T-helper 2 cell (primary cell): ENCODE results near the gene NLGN1.

Experiments
- DNase-seq, 5 experiments: peaks; one replicate each; pipeline versions ENCODE4 v3.0.0 to v3.0.0-alpha.2; 2012 to 2022

Gene NLGN1

DNA sequence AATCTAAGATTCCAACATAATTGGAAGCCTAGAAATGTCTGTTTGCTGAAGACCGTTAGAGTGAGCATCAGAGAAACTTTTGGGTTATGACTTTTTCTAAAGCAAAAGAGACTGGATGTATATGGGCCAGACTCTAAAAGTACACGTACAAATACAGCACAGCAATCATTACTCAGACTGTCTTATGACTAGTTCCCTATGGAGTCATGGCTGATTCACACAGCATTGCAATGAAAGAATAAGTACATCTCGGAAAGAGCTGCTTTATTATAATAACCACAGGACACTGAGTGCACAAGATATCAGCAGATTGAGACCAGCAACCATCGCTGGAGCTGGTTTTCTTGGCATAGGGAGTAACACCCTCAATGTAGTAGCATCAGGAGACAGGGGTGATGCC is 618.6 kb downstream of the NLGN1 start:
- no peak for DNase-seq

DNA sequence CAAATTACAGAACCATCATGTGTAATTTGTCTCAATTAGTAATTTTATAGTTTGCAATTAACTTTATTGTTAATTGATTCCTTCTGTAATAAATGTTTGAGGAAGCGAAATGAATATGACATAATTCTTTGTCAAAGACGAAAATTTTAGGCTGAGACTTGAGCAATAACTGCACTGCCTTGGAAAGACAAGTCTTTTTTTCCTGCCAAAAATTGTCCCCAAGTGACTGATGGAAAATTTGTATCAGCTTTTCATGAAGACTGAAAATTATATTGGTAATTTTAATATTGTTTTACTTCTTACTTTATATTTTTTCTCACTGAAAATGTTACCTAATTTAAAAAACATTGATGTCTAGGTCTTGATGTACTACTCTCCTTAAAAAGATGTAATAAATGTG is 622.6 kb downstream of the NLGN1 start:
- no peak for DNase-seq

DNA sequence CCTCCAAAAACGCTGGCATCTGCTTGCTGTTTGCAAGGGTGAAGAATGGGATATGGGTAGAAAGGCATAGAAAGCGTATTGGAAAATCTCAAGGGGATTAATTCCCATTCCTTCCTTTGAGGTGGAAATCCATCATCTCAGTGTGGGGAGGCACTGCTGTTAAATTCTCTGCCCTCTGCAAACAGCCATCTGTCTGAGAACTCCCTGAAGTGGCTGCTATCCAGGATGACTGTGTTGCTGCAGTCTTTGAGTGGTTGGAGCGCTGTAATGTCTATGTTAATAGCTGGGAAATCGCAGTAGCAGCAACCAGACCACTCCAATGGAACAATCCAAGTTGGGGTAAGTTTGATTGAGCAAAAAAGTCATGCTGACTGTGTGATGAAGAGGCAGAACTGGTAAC is 625.9 kb downstream of the NLGN1 start:
- DNase-seq: no peak

DNA sequence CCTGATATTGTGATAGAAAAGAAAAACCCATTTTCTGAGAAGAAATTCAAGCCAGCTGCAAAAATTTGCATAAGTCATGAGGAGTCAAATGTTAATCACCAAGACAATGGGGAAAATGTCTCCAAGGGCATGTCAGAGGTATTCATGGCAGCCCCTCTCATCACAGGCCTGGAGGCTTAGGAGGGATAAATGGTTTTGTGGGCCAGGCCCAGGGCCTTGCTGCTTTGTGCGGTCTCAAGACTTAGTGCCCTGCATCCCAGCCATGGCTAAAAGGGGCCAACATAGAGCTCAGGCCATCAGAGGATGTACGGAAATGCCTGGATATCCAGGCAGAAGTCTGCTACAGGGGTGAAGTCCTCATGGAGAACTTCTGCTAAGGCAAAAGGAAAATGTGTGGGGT is 631.1 kb downstream of the NLGN1 start:
- DNase-seq: no peak

DNA sequence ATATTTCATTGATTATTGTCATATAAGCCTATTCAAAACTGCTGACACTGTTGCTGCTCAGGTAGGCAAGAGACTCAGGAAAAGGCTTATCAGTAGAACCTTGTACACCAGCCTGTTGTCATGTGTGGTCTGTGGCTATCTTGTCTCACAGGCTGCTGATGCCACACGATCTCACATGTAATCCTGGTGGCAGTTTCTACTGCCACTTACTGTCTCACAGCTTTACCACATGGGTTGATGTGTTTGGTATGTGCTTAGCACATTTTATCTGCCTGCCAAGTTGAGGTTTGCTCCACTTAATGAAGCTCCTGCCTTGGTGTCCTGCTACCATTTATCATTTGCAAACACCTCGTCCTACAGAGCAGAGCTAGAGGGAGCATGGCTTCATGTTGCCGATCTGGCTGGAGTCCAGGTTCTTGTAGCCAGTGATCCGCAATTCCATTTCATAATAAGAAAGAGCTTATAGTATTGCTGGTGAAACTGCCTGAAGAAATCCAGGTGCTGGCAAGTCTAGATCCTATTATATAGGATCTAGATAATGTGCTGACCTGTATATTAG is 637.9 kb downstream of the NLGN1 start:
- peak in 1 of 5 experiments; percentile 9 for DNase-seq

DNA sequence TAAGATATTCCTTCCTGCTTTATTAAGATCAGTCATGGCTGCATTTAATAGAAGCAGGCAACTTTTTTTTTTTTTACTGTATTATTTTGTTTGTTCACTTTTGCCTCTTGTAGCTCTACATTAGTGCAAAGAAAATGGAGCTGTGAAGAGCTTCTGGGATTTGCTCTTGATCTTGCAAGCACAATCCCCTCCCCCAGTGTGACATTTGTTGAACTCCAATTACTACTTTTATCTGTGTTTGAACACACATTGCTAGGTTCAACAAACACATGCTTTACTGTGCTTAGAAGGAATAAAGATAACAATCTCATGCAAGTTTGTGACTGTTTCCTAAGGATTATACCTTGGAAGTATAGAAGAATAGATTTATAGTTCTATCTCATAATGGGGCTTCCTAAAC is 648.8 kb downstream of the NLGN1 start:
- DNase-seq: no peak

DNA sequence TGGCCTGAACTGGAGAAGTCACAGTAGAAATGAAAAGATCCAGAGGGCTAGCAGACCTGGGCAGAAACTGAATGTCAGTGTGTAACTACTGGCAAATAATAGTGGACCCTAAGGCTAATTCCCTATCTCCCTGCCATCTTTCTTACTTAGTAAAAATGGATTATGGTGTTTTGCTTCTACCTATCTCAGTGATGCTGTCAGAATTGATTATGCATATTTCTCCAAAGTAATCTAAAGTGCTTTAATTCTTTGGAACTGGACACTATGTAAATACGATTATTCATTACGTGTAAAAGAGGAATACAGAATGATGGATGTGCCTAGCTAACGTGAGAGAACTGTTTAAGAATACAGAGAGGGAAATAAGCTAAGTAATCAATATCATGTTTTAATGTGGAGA is 651.9 kb downstream of the NLGN1 start:
- DNase-seq: no peak

DNA sequence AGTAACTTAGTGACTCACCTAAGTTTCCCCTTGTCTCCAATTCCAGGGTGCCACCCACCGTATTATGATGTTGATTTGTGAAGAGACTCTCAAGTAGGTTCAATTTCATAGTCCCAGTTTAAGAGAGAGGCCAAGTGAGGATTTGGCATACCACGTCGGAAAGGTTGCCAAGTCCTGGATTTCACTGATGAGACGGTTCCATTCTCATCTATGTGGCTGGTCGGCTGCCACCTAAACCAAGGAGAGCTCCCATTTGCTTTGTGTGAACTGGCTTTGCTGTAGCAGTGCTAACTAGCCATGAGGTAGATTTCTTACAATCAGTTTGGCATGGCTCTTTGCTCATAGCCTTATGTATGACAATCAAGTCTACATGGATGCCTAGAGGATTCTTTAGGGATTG is 653.6 kb downstream of the NLGN1 start:
- DNase-seq: no peak

DNA sequence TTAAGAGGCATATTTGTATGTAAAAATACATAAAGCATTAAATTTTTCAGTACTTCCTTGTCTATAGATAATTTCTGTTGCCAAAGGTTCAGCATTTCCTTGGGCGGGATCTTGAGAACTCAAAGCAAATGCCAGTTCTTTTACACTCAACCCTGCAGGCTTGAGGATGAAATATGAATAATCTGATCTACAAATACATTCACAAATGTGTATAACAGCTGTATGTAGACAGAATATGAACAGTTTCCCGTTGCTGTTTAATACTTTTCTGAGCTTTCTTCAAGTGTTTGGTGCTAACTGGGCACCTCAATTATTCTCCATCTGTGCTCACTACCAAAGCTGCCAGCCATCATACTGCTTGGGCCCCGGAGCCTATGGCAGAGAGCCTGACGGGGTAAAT is 661.3 kb downstream of the NLGN1 start:
- no peak for DNase-seq

DNA sequence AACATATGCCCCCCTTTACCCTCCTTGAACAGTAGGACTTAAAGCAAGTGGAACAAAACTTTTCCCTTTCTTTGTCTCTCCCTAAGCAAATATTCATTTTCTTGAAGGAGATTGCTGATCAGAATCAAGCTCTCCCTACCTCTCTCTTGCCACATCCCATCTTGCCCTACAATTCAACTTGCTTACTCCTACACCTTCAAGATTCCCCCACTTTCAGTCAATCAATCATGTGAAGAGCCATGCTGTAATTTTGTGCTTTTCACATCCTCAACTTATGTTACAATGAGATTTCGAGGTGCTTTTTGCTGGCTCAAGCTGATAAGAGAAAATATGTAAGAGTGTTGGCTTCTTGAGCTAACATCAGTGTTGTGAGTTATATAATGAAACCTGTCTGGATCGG is 662.9 kb downstream of the NLGN1 start:
- DNase-seq: no peak

DNA sequence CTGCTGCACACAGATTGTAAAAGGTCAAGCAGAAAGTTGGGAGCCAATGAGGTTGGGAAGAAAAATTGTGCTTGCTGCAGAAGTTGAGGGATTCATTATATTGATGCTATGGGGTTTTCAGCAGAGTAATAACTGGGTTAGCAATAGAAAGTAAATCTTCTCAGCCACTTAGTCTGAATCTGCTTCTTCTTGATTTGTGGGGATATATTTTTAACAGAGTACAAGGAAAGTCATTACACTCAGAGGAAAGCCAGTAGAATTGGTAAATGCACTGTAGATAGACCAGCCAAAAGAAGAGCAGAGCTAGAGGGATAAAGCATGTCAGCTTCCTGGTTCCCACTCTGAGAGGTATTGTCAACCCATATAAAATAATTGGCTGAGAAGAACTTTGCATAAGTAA is 663.6 kb downstream of the NLGN1 start:
- DNase-seq: no peak

DNA sequence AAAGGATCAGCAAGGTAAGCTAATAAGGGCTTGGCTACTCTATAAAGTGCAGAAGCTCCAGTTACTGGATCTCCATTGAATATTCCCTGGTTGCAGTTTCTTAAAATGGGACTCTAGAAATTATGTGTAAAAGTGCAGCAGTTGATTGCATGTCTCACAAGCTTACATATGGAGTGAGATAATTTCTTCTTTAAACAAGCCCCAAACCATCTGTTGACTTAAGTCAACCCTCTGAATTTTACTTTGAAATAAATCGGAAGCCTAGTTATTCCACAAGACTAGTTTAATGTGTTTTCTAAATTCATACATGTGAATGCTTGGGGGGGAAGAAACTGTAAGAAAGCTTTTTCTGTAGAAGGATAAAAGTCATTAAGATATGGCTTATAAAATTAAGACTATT is 664.2 kb downstream of the NLGN1 start:
- no peak for DNase-seq

DNA sequence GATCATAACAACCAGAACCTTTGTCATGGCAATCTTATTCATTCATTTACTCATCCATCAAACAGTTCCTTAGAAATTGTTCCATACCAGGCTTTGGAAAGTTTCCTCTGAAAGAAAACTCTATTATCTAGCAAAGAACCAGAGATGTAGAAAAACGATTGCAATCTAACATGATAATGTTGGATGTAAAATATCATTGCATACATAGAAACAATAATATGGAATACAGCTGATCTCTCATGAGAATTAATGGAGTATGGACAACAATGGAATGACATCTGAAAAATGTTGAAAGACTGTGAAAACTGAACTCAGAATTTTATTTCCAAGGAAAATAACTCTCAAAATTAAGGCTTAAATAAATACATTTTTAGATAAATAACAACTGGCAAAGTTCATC is 665.4 kb downstream of the NLGN1 start:
- DNase-seq: no peak

DNA sequence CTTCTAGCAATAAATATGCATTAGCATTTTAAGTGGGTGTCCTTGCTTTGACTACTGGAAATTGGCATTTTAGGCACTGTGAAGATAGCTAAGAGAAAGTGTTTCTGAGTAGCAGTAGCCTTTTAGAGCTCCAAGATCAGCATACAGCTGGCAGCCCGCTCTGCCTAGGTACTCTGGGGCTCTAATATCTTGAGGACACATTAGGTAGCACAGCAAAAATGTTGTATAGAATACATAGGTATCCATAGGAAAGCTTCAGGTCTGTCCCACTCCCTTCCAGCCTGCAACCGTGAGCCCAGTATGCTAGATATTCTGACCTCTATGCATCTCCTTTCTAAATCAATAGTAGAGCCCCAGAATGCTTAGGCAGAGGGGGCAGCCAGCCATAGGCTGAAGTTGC is 670.5 kb downstream of the NLGN1 start:
- no peak for DNase-seq

DNA sequence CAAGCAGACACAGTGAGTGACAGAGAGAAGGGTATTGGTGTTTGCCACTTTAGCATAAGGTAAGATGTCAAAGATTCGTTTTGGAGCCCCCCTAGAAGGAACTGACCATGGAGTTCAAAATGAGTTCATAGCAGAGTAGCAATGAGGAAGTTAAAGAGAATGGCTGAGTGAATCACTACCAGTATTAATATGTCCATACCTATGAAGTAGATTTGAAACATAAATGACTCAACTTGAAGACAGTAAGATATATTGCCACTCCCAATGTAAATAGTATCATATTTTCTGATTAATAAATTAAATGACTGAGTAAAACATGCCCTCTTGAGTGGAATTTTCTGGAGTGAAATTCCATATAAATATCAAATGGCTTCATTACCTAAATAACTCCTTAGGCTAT is 675.1 kb downstream of the NLGN1 start:
- no peak for DNase-seq

DNA sequence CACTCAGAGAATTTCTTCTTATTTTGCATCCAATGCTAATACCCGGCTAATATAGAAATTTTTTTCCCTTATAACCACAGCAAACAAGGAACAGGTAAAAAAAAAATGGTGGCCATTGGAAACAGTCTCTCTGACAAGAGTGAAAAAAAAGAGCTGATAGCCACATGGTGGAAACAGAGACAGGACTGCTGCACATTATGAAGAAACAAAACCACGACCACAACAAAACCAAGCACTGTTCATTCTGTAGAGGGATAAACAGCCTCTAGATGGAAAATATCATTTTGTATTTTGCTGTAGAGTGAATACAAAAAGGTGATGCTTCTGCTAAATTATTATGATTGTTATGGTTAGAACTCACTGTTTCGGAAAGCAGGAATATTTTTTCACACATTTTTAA is 686.2 kb downstream of the NLGN1 start:
- no peak for DNase-seq

DNA sequence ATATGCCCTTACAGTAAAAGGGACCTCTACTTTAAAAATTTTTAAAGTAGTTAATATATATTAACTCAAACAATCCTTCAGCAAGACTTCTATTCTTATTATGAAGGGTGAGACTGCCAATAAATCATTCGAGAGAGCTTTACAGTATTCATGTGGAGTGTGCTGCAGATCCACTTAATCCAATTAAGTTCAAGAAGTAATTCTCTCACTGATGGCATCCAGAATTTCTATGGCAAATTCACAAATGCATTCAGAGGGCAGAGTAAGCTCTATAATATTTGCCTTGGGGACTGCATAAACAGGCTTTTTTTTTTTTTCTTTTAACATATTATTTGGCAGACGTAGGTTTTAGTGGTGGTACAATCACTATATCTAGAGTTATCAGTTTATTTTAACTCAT is 692.0 kb downstream of the NLGN1 start:
- no peak for DNase-seq

DNA sequence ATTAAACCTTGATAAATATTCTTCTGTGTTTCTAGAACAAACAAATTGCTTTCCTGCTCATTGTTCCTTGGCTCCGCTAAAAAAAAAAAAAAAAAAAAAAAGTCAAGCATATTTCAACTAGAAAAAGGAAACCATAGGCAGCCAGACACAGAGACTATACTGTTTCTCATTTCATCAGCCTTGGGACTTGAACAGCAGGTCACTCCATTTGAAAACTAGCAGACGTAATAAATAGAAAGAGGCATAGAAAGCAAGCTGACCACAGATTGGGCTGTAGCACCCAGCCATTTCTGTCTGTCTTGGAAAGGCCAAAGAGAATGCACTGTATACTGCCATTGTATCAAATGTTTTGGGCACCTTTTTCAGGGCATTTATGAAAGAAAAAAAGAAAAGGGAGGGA is 697.1 kb downstream of the NLGN1 start:
- no peak for DNase-seq

DNA sequence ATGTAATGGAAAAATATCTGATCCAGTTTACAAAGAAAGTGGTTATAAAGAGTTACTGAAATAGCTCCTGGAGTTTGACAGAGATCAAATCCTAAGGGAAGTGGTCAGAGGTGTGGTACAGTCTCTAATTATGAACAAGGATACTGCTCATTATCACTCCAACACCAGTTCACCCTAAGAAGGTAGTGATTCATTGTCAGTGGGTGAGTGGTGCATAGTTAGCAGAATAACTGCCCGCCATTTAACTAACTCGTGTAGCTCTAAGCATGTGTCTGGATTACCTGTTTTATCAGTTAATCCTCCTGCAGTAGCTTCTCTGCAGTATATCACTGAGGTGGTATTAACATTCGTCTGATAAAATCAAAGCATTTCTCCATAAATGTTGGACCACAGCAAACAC is 700.1 kb downstream of the NLGN1 start:
- no peak for DNase-seq

DNA sequence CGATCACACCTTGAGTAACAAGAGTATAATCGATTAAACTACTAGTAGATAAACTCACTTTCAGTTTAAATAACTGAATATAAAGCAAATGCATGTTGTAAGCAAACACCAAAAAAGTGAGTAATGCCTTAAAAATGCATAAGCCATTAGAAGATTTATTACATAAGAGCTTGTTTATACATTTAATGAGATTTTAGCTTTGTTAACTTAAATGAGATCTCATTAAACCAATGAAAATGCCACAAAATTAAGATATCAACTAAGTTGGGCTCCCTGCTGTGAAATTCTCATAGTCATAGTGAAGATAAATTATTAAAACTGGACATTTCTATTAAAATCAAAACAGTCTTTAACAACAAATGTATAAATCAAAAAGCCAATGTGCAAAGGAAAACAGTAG is 701.2 kb downstream of the NLGN1 start:
- no peak for DNase-seq

DNA sequence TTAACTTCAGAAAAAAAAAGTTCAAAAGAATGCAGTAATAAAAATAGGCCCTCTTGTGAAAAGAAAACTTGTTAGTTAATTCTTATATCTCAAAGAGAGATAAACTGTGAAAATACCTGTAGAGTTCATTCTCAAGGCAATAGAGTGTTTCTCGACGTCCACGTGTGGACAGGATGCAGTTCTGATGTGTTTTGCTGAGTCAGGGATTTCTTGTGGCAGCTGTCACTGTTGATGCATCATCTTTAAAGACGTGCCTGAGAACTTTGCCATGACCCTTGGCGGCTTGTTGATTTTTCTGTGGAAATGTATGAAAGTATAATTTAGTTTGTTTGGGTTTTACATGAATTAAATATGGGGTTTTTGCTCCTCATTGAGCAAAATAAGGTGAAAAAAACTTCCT is 702.2 kb downstream of the NLGN1 start:
- DNase-seq: no peak

DNA sequence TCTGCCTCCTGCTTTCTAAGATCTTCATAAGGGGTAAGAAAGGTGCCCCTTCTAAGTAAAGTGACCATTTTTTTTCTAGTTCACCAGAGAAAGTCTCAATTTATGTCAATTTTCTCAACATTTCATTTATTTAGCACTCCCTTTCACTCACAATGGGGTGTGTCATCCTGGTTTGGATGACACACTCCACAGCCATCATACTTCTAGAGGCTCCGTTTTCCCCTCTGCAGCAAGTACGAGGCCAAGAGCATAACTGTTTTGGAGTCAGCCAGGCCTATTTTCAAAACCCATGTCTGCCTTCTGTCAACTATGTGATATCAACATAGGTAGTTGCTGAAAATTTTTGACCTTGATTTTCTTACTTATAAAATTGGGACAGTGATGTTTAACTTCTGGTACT is 703.2 kb downstream of the NLGN1 start:
- no peak for DNase-seq

DNA sequence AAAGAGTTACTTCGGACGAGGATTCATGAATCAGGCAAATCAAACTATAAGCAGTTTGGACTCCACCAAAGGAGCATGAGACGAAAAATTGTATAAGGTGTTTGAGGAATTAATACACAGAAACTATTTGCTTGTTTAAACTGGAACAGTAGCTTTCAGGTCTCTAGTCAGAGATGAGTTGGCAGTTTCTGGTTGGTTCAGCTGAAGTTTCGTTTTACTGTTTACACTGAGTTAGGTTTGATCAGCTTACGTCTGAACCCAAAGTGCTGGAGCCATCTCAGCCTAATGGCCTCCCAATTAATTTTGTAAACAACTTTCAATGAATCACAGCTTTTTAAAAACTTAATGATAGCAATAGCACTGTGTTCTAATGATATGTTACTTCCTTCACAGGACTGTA is 703.7 kb downstream of the NLGN1 start:
- DNase-seq: peak in 1 of 5 experiments; percentile 45

DNA sequence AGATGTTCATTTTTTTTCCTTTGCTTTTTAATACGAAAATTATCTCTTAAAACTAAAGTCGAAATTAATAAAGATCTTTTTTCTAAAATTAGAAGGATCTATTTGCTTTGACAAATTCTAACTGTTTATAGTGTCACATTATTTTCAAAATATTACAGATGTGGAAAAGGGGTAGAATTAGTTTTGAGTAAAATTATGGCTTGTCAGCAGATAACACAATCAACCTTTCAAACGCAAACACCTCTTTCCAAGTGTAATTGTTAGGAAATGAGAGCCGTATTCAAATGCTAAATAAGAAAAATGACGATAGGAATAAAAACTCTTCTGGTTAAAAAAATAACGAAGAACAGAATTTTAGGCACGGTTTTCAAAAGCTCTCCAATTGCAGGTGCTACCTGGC is 704.7 kb downstream of the NLGN1 start:
- DNase-seq: no peak

DNA sequence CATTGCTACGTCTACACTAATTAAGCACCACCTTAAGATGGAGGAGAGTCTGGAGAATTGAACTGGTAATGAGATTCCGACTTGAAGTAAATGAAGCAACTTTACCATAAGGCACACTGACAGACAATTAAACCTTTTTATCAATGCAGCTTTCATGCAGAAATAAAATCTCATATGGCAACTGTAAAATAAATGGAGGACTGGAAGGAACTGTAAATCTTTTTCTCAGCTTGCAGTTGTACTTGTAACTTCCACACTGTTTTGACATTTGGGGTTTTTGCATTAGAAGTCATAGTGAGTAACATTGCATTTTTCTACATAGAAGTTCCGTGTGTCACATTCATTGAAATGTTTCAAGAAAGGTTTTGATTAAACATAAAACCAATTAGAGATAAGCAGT is 705.3 kb downstream of the NLGN1 start:
- no peak for DNase-seq

DNA sequence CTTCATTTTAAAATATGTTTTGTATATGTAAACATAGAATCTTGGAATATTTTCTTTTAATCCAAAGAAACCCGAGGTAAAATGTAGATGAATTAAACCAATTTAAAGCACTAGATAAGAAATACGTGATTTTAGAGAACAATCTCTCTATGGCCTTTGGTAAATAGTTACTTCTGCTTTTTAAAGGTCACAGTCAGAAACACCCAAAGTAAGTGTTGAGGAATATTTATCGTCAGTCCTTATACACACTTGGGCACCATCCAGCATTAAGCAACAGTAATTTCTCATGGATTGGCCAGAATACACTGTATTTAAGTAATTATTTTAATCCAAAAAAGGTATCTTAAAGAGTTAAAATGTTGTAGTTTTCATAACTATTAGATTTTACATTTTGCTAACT is 713.2 kb downstream of the NLGN1 start:
- no peak for DNase-seq
